Measurements from ENCODE around the gene HOXA7. TPM values are rescaled to one million over a fixed set of nuclear protein-coding genes. Genes with fewer than 3 reads are reported as not detected.

The HOXA7 gene
- total and polyA plus RNA-seq, 2 of the 8 experiments (the other 6 are each of a cell fraction or from before 2014, with no cell fraction given), result 0.03 TPM; not detected in 1

- no peak overlapping the region for H3K4me2 ChIP-seq (ENCODE audit: insufficient read depth in 1 of 2, low read depth in 2 of 2, low read length in 2 of 2)
- no peak overlapping the region for H3K4ac ChIP-seq (replicated peaks; ENCODE audit: insufficient read length, low read depth, low read length)
- no peak overlapping the region for H2AK5ac ChIP-seq (ENCODE audit: low read depth, low read length)
- H3K18ac ChIP-seq (ENCODE audit: extremely low read depth, low read length), result no peak overlapping the region
- no peak overlapping the region for H2BK120ac ChIP-seq (replicated peaks; ENCODE audit: low read depth, low read length)
- WGBS, 2 experiments (ENCODE audit: extremely low coverage in 1 of 2, insufficient coverage in 1 of 2, insufficient read length in 1 of 2, insufficient replicate concordance in 2 of 2, low coverage in 1 of 2, low lambda C conversion rate in 2 of 2, missing lambda C conversion rate in 1 of 2), result 35% methylated on average over 6 of the region's 6 CpGs; no CpG with 5 or more reads in 1 of the 2 experiments
- H3K14ac ChIP-seq (ENCODE audit: insufficient read length), result no peak overlapping the region
- no peak overlapping the region for H2BK20ac ChIP-seq (ENCODE audit: low read length)
- no peak overlapping the region for H2BK5ac ChIP-seq (ENCODE audit: low read depth, low read length)
- no peak overlapping the region for H3K27ac ChIP-seq (ENCODE audit: low read depth, low read length)
- peaks cover 0 to 16% (median 0%) of the 10 kb centered on the region in 4 experiments; a peak in 2 of 8 replicates for H3K36me3 ChIP-seq (ENCODE audit: control insufficient read depth in 2 of 4, insufficient read depth in 4 of 4, low read length in 3 of 4)
- H3K27me3 ChIP-seq (replicated peaks in 1 of 4; ENCODE audit: control insufficient read depth in 3 of 4, extremely low read depth in 1 of 4, insufficient read depth in 3 of 4, low read length in 3 of 4), result peaks cover 96 to 100% (median 100%) of the 10 kb centered on the region in 4 experiments
- no peaks in the 10 kb centered on the region for H3K79me2 ChIP-seq (ENCODE audit: control insufficient read depth in 1 of 2, insufficient read depth in 2 of 2, low read length in 2 of 2)
- FAIRE-seq, result no peak
- H3K4me3 ChIP-seq (ENCODE audit: extremely low read depth in 1 of 4, insufficient read depth in 2 of 4, low read depth in 3 of 4, low read length in 4 of 4), result no peak overlapping the region
- H3K79me1 ChIP-seq (ENCODE audit: low read depth, low read length), result no peaks in the 10 kb centered on the region
- H3K23me2 ChIP-seq (ENCODE audit: low read depth, low read length), result peaks cover 4% of the 10 kb centered on the region; the same call in 1 of the 2 replicates
- no peak overlapping the region for H2BK12ac ChIP-seq (ENCODE audit: low read depth, low read length)
- no peak overlapping the region for H3K9ac ChIP-seq (replicated peaks in 1 of 4; ENCODE audit: extremely low read depth in 1 of 4, low read depth in 3 of 4, low read length in 3 of 4)
- no peak overlapping the region for H4K8ac ChIP-seq (ENCODE audit: extremely low read depth, insufficient read depth, low read length)
- peaks cover 14 to 28% of the 10 kb centered on the region in 2 experiments for H4K20me1 ChIP-seq (replicated peaks in 1 of 2; ENCODE audit: control insufficient read depth in 1 of 2, insufficient read depth in 2 of 2, low read length in 2 of 2)
- H4K91ac ChIP-seq (replicated peaks; ENCODE audit: insufficient read length, low read length), result no peak overlapping the region
- CTCF ChIA-PET (ENCODE audit: partially characterized antibody), result interaction anchor here (2.1 to 2.7 kb wide), 2 partner anchors 9 to 11 kb away, joined by 10 read pairs; partner anchors contain the start of gene HOXA5
- DNase-seq (ENCODE audit: low read depth in 1 of 2, low spot score in 2 of 2), result no peak
- H2BK15ac ChIP-seq (ENCODE audit: low read length), result no peak overlapping the region
- no peak overlapping the region for H3K23ac ChIP-seq (ENCODE audit: insufficient read length)
- H3K4me1 ChIP-seq (replicated peaks in 1 of 4; ENCODE audit: control insufficient read depth in 3 of 4, insufficient read depth in 4 of 4, low read length in 3 of 4), result peaks cover 0 to 4% (median 2%) of the 10 kb centered on the region in 4 experiments; a peak in 4 of 7 replicates
- POLR2A ChIA-PET (ENCODE audit: partially characterized antibody), result no interaction called here
- no peak overlapping the region for H2AFZ ChIP-seq (ENCODE audit: low read length)
- H4K5ac ChIP-seq (ENCODE audit: insufficient read length, low read depth, low read length), result no peak overlapping the region
- TF ChIP-seq MAX (IDR thresholded peaks at IDR 0.05), result no peak
- no peak for TF ChIP-seq SIRT6 (IDR thresholded peaks at IDR 0.05; ENCODE audit: low read length)
- no peak for TF ChIP-seq KDM4A (IDR thresholded peaks at IDR 0.05; ENCODE audit: low read depth, low read length, severe bottlenecking)
- TF ChIP-seq CREB1 (IDR thresholded peaks at IDR 0.05), result no peak
- TF ChIP-seq RNF2 (IDR thresholded peaks at IDR 0.05; ENCODE audit: borderline replicate concordance, low read depth, low read length, missing control alignments, poor library complexity, severe bottlenecking), result no peak
- no peak for TF ChIP-seq CHD1 (IDR thresholded peaks at IDR 0.05; ENCODE audit: low read depth, low read length)
- TF ChIP-seq, protein P1, sequence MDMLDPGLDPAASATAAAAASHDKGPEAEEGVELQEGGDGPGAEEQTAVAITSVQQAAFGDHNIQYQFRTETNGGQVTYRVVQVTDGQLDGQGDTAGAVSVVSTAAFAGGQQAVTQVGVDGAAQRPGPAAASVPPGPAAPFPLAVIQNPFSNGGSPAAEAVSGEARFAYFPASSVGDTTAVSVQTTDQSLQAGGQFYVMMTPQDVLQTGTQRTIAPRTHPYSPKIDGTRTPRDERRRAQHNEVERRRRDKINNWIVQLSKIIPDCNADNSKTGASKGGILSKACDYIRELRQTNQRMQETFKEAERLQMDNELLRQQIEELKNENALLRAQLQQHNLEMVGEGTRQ (IDR thresholded peaks at IDR 0.05; ENCODE audit: low read length), result no peak
- H3K9me3 ChIP-seq (ENCODE audit: insufficient read depth in 2 of 2, low read depth in 1 of 2, low read length in 1 of 2), result peaks cover 0 to 4% of the 10 kb centered on the region in 2 experiments; a peak in 1 of 4 replicates
- no peak overlapping the region for H3K56ac ChIP-seq (replicated peaks; ENCODE audit: insufficient read length, low read depth, low read length)
Measured at GRCh38 chr7:27132978-27133377, 23.5 kb downstream of the HOXA7 start.

Measured in H1 (cell line).